Kasumi-1 (cell line): ENCODE data around the gene VOPP1.
A peak's percentile ranks its signal among the peaks of the same experiment; 100 is the strongest.

Experiments used
- DNase-seq, 2 experiments: peaks; one replicate each; lab custom pipeline; 2025; lab: John Stamatoyannopoulos, UW

Gene VOPP1

DNA sequence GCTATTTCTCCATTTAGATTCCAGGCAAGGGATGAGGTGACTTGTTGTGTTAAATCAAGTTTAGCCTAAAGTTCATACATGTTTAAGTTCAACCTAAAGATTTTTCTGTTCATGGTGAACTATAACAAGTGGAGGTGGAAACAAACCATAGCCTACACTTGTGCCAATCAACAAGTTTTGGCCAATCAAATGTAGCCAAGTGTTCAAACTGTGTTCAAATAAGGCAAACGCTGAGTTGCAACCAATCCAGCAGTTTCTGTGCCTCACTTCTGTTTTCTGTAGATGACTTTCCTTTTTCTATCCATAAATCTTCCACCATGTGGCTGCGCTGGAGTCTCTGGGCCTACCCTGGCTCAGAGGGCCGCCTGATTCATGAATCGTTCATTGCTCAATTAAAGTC, 4.5 kb upstream of the VOPP1 start:
- DNase-seq: no peak

DNA sequence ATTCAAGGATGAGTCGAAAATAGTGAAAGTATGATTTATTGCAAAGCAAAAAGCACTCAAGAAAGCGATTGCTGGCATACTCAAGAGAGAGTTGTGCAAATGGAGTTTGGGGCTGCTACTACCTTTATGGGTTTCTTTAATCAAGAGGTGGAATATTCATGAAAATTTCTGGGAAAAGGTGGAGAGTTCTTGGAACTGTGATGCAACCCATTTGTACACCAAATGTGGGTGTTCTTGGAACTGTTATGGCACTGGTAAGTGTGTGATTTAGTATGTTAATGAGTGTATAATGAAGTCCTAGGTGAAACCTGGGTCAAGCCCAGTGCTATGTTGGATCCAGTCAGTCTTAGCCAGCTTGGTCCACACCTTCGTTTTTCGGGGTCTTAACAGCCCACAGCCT, 3.4 kb upstream of the VOPP1 start:
- no peak for DNase-seq

DNA sequence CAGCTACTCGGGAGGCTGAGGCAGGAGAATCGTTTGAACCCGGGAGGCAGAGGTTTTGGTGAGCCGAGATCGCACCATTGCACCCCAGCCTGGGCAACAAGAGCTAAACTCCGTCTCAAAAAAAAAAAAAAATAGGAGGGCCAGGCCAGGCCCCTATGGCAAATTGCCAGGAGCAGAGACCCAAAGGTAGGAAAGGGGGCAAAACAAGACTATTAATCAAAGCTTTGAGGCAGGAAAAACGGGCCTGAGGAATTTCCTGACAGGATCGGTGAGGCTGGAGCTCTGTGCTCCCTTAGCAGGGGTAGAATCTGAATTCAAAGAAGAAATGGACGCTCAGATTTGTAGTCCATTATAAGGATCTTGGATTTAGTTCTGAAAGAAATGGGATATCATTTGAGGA, 2.8 kb upstream of the VOPP1 start:
- no peak for DNase-seq

DNA sequence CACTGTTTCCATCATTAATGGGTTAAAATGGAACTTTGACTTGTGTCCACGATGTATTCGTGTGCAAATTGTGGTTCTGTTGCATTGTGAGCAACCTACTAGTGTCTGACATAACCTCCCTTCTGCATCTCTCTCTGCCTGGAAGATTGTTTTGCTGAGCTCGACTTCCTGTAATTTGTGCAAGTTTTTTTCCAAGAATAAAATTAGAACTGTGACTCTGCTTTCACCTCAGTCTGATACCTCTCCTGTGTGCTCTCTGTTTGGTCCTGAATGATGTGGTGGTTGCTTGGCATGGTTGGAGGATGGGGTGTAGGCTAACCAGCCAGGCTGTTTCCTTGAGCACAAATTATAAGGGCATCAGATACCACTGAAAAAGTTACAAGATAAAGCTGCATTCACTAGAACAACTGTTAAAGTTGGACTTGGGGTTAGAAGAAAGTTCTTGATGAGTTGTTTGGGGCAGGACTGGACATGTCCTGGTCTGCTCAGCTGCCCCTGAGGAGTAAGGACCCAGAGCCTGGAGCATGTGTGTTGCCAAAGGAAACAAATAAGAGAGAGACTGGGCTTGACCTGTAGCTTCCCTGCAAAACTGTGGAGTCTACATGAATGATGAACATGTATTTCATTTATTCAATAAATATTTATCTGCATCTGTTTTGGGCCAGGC, 1.9 kb upstream of the VOPP1 start:
- peak; percentile 24 to 28 for DNase-seq

DNA sequence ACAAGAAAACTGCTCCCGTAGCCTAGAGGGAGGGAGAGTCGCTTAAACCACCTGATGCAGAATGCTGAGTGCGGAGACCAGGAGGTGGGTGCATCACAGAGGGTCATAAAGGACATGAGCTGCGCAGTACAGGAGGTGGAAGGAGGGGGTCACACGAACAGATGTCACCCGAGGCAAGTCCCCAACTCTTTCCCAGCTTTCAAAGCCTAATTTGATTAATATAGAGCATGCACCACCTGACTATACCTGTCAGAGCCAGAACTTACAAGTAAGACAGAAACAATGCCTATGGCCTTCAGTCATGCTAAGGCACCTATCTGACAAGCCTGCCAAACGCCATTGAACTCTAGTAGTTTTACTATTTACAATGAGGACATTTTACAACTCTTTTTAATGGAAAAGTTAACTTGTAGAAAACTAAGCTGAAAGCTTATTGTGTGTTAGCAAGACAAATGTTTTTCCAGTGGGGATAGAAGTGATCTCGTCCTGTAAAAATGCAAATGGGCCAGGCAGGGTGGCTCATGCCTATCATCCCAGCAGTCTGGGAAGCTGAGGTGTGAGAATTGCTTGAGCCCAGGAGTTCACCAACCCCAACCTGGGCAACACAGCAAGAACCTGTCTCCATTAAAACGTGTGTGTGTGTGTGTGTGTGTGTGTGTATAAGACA, 1.1 kb upstream of the VOPP1 start:
- DNase-seq: no peak

DNA sequence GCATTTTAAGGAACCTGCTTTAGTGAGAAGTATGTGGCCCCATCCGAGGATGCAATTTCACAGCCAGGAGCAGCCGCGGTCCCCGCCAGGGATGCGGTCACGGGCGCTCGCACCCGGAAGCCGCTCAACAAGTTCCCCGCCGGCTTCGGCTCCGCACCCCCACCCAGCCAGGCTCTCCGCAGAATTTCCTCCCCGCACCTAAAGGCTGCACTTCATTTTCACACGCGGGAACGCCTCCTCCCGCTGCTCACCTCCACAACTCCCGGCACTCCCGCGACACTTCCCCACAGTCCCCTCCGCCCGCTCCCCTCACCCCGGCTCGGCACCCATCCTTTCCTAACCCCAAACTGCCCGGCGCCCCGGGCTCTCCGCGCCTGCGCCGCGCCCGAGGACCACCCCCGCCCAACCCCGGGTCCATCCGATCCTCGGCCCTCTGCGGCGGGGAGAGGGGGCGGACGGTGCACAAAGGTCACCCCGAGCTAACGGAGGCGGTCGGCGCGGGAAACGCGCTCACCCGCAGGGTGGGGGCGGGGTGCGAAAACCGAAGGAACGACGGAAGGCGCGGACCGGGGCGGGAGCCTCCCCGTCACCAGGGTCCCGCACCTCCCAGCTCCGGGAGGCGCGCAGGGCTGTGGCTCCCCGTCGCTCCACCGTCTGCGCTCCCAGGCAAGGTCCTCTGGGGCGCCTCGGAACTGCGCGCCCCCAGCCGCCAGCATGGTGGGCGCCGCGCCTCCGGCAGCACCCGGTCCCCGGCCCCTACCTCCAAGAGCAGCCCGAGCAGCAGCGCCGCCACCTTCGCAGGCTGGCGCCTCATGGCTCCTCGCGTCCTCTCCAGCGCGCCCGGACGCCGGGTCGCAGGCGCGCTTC, 558 bp downstream of the VOPP1 start:
- peak; percentile 45 to 55 for DNase-seq

DNA sequence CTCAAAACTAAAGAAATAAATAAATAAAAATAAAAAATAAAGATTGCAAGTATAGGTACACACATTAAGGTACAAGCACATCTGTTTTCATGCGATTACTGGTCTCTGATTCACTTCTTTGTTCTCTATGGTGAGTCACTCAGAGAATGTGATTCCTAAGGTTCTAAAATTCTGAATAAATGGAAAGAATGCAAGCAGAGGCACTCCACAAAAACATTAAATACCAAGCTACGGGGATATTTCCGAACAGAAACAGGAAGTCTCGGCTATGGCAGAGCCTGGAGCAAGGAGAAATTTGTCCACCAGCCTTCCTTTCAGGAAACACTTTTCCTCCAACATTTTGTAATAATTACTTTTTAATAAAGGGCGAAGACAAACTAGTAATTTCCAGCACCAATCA, 1.4 kb downstream of the VOPP1 start:
- DNase-seq: no peak

DNA sequence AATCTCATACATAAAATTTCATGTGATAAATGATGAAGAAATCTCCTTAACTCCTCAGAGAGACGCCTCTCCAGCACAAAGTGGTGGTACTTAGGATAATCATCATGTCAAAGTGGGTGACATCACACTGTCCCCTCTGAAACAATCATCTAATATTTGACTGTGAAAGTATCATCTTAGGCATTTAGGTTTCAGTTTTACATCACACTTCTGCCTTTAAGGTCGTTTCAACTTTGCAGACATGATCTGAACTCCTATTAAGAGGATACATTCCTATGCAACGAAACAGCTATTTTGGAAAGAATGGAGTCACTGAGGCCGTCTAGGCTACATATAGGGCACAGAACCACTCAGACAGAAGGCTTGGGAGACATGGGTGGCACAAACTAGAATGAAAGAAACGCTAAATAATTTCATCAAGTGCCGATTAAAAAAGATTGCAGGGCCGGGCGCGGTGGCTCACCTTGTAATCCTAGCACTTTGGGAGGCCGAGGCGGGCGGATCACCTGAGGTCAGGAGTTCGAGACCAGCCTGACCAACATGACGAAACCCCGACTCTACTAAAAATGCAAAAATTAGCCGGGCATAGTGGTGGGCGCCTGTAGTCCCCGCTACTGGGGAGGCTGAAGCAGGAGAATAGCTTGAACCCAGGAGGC, 2.0 kb downstream of the VOPP1 start:
- no peak for DNase-seq

DNA sequence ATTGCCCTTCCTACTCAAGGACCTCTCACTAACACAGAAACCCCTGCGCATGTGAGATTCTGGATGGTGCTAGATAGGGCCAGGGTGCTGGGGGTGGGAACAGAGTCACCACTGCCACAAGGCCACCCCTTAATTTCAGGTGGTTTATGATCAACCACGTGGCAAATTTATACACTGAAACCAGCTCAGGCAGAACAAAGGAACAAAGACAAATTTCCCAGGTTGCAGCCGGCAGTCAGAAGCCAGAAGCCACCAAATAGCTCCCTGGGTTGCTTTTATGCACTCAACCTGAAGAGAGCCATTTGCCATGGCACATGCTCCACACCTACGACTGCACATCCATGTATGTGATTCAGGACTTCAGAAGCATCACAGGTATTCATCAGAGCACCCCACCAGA, 2.5 kb downstream of the VOPP1 start:
- no peak for DNase-seq

DNA sequence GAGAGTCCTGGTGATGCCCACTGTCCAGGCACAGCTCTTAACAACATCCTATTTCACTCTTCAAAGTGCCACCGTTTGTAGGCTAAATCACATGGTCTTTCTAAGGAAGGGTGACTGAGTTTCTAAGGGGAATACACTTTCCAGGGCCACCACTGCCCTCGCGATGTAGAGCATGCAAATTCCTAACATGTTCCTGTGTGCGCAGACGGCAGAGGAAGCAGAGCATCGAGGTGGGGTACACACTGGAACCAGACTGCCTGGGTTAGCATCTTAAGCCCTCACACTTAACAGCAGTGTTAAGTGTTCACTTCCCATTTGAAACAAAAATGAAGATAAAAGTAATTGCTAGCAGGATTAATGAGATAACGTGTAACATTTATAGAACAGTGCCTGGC, 3.0 kb downstream of the VOPP1 start:
- DNase-seq: no peak

DNA sequence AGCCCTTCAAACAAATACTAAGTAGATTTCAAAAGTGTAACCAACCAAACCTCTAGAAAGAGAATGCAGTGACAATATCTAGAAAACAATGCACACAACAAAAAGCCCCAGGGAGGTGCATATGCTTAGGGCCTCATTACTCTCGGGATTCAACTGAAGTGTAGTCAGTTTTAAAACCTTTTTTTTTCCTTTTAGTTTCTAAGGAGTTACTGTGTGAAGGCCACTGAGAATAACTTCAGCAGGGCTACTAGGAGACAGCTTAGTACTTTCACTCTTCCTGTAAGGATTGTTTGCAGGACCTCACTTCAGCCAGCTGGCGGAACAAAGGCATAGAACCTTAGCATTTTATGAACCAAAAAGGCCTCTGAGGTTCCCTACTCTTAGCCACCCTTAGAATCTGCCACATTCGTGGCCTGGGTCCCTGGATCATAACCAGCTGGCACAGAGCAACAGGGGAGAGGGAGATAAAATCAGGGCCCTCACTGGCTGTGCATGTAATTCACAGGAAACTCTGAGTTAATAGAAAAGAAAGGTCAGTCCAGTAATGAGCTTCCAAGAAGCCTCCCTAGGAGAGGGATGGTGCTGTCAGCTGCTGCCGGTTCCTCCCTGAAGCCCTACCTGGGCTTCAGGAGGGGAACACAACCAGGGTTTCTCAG, 3.6 kb downstream of the VOPP1 start:
- DNase-seq: no peak

DNA sequence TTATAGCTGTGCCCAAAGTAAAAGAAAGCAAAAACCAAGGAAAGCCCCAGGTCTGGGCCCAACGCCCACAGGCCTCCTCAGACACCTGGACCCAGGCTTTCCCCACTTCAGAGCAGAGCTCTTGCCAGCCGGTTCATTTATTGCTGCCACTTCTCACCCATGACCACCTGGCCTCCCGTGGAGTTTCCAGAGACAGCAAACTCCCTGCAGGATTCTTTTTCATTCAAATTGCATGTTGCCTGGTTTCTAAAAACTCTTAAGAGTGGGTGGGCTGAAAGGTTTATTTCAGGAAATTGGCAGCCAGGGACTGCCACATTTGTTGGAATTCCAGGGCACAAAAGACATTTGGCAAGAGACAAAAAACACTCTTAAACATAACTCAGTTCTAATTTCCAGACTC, 4.7 kb downstream of the VOPP1 start:
- DNase-seq: no peak

DNA sequence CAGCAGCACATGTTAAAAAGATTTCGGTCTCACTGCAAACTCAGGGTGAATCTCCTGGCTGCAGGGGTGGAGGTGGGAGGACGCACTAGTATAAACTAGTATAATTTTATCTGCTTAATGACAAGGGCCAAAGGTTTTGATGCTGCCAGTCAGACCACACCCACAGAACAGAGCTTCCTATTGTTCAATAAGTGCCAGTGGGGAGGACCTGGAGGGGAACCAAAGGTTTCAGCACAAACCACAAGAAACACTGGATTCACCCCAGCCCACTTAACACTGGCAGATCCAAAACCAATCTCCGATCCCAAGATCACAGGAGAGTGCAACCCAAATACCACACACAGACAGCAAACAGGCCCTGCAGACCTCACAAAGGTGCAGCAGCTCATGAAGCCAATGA, 6.6 kb downstream of the VOPP1 start:
- no peak for DNase-seq

DNA sequence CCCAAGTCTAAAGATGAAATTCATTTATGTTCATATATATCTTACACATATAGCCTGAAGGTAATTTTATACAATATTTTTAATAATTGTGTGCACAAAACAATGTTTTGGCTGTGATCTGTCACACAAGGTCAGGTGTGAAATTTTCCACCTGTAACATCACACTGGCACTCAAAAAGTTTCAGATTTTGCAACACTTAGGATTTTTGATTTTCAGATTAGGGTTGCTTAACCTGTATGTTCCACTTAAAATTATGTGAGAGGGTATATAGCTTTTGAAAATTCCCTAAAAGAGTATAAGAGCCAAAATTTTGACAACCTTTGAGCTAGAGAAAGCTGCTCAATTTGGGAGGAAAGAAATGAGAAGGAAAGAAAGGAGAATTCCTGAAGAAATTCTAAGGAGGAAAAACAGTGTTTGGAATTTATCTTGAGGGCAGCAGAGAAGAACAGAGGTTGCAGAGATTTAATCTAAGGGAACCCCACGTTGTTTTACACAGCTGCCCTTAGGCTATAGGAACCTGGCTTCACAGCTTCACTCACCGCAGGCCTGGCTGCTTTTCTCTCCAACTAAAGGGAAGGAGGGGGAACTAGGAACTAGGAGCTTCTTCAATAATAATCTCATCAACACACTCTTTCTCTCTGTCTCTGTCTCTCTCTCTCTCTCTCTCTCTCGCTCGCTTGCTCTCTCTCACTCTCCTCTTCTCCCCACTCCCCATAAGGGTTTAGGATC, 8.5 kb downstream of the VOPP1 start:
- DNase-seq: no peak

DNA sequence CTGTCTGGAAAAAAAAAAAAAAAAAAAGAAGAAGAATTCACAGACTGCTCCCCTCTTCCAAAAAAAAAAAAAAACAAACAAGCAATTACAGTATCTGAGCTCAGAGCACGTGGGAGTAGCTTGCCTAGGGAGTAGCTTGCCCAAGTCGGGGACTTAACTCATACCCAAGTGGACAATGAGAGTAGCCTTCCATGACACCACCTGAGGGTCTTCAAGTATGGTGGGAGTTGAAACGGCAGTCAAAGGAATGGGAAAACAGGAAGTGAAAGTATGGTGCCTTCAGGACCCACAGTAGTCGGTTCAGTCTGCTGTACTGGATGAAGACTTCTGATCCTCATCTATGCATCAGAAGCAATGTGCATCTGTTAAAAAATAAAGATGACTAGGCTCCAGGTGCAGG, 10.6 kb downstream of the VOPP1 start:
- no peak for DNase-seq

DNA sequence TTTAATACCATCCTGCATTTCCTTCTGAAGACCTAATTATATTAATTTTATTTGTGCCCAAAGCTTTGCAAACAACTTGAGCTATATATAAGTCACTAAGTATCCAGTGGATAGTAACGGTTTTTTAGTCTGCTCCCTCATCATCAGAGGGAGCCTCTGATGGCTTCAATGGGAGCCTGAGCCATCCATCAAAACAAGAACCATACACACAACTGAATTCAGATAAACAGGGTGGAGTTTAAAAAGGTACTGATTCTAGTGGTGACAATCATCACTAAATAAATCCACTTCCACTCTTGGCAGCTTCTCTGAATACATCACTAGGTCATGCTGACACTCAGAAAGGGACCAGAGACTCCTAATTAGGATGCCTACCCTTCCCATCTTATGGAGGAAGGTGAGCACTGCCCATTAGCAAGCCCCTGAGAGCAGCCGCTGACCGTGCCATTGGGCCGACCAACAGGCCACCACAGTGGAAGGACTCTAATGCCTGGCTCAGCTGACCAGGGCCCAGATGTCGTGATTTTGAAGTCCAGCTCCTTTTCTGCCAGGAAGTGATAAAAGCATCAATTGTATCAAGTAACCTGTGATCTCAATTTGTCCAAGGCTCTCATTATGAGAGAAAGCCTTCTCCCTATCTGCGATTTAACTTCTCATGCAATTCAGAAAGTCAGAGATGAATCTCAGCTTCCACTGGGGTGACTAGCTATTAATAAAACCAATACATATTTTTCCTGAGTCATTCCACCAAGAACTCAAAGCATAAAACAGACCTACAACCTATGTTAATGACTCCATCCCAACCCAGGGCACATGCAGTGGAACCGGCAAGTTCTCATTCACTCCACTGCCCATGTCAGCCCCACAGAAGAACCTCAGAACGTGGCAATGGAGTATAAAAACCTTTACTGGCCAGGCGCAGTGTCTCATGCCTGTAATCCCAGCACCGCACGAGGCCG, 13.1 kb downstream of the VOPP1 start:
- no peak for DNase-seq

DNA sequence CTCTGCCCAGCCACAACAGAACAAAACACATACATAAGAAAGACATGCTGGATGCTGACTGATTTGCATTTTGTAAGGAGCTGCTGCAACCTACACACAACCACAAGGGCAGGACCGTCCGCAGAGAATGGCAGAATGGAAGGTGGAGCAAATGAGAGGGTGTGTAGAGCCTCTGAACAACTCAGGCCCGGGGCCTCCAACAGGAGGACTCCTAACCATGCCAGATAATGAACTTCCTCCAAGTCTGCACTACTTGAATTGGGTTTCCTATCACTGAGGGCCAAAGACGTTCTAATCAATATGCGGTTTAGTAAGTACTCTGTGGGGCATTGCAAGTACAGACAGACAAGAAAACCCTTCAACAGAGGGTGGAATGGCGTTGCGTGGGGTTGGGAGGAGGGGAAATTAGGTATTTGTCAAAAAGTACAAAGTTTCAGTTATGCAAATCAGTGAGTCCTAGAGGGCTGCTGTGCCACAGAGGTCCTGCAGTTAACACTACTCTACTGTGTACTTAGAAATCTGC, 14.6 kb downstream of the VOPP1 start:
- no peak for DNase-seq

DNA sequence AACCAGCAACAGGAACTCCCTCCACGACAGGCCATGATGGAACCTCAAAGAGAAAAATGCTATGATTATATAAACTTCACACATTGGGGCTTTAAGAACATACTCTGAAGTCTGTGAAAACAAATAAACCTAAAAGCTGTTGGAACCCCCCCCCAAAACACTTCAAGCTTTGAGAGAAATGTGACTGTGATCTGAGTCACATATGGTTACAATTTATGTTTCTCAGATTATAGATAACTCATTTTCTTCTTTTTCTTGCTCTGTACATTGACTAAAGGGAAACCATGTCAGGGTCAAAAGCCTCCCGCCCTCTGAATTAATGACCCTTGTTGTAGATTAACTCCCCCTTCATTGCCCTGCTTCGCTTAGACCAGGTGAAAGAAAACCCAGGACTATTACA, 15.8 kb downstream of the VOPP1 start:
- DNase-seq: no peak

DNA sequence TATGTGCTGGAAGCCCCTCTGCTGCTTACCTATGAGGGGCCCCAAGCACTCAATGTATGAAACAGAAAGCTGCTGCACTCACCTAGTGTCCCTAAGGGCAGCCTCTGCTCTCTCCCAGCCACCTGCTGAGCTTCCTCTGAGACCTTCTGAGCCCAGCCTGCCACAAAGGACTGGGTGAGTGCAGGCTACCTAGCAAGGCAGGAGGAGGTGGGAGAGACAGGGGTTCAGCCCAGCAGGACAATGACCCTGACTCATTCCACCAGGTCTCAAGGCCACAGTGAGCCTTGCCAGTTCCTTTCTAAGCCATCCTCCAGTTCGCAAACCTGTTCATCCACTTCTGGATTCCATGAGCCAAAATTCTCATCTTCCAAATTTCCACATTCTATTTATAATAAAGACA, 16.3 kb downstream of the VOPP1 start:
- no peak for DNase-seq

DNA sequence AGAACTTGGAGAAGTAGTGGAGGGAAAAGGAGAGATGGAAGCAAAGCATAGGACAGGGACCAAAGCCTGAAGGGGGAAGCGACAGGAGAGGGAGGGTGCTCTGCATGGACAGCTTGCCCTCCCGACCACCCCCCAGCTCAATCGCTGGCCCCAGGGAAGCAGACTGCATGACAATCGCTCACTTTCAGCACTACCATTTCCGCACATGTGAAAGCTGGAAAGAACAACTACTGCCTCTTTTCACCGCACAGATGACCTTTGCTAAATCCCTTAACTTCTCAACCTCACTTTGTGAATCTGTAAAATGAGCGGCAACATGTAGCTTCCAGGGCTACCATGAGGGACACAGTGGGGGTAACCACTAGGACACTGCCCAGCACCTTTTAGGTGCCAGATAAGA, 17.1 kb downstream of the VOPP1 start:
- DNase-seq: no peak
